ENCODE measurements around the gene VSTM2B.

VSTM2B gene

DNA sequence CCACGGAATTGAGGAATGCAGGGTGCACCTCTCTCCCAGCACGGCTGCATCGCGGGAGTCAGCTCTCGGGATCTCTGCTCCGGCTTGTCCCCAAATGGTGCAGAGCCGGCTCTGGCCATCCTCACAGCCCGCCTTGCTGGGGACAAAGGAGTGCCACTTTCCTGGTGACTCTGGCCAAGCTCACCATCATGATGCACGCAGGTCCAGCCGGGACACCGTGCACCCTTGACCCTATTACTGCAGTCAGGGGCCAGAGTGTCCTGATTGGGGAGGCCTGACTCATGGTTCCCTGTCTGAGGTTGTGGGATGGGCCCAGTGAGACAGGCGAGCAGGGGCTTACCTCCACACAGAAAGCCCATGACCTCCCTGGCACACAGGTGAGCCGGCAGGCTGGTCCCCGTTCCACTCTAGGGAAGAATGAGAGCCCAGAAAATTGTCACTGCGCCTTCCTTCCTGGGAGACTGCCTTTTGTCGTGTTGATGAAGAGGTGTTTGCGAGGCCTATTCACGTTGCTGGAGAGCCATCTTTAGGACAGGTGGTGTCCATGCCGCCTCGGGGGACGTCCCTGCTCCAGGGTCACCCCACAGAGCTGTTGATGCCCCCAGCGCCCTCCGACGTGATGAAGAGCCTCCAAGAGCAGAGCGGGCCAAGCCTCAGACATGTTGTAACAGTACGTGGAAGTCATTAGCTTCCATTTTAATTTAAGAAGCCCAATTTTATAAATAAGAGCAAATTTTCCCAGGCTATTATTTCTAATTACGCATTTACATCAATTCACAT is 18.5 kb upstream of the VSTM2B start:
- no peak overlapping the region for H3K18ac ChIP-seq (ENCODE audit: low read length)
- H3K27me3 ChIP-seq (ENCODE audit: control insufficient read depth in 3 of 3, insufficient read depth in 3 of 3, low read depth in 1 of 3, low read length in 3 of 3) = peaks cover 0 to 3% (median 1%) of the 10 kb centered on the region in 3 experiments
- H3K14ac ChIP-seq (ENCODE audit: low read length) = no peak overlapping the region
- H4K8ac ChIP-seq (ENCODE audit: low read depth, low read length) = no peak overlapping the region
- H3K23ac ChIP-seq (ENCODE audit: low read depth, low read length, poor library complexity) = no peak overlapping the region
- H3K36me3 ChIP-seq (replicated peaks in 1 of 2; ENCODE audit: control insufficient read depth in 2 of 2, insufficient read depth in 2 of 2, low read length in 2 of 2) = no peaks in the 10 kb centered on the region
- H3K9me3 ChIP-seq (replicated peaks in 1 of 2; ENCODE audit: control insufficient read depth in 2 of 2, insufficient read depth in 1 of 2, low read depth in 1 of 2, low read length in 2 of 2) = peaks cover 0 to 1% of the 10 kb centered on the region in 2 donors
- H3K79me1 ChIP-seq (ENCODE audit: low read depth, low read length) = peaks cover 2% of the 10 kb centered on the region
- no peak overlapping the region for H3K4me3 ChIP-seq (ENCODE audit: low read length in 2 of 2)
- no peak overlapping the region for H2AK5ac ChIP-seq (ENCODE audit: low read depth, low read length)
- WGBS, 2 donors (ENCODE audit: extremely low coverage in 2 of 2, insufficient read length in 2 of 2, insufficient replicate concordance in 1 of 2) = no CpG with 5 or more reads among the region's 27 CpGs
- H3K4me1 ChIP-seq (ENCODE audit: control insufficient read depth in 2 of 2, insufficient read depth in 1 of 2, low read depth in 1 of 2, low read length in 2 of 2) = peaks cover 0 to 16% of the 10 kb centered on the region in 2 donors
- no peak overlapping the region for H4K91ac ChIP-seq (ENCODE audit: low read depth, low read length, poor library complexity)
- H3K4ac ChIP-seq (ENCODE audit: low read length) = no peak overlapping the region
- no peak for DNase-seq (ENCODE audit: low spot score)
- H2BK12ac ChIP-seq (ENCODE audit: low read length) = no peak overlapping the region
- H2BK5ac ChIP-seq (ENCODE audit: low read length) = no peak overlapping the region
- no peak overlapping the region for H2BK120ac ChIP-seq (ENCODE audit: low read depth, low read length)
- H2AFZ ChIP-seq (ENCODE audit: low read length) = no peak overlapping the region
- peak overlapping the region; percentile 22 for H2BK15ac ChIP-seq (ENCODE audit: low read length)
- H3K9ac ChIP-seq (ENCODE audit: low read depth, low read length, poor library complexity) = no peak overlapping the region
- no peak overlapping the region for H3K4me2 ChIP-seq (ENCODE audit: insufficient read depth, low read length, poor library complexity, severe bottlenecking)
- no peak overlapping the region for H3K27ac ChIP-seq (replicated peaks; ENCODE audit: low read length)

DNA sequence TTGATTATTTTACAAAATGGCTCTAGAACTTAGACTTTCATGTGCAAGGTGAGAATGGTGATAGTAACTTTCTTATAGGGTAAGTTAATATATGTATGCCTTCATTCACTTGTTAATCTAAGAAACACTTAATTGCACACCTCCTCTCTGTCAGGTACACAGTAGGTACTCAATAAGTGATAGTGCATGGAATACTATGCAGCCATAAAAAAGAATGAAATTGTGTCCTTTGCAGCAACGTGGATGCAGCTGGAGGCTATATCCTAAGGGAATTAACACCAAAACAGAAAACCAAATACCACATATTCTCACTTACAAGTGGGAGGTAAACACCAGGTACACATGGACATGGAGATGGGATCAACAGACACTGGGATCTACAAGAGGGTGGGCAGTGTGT is 17.6 kb upstream of the VSTM2B start:
- Histone ChIP-seq H3K79me1 (ENCODE audit: low read depth, low read length) (peaks cover 2% of the 10 kb centered on the region), H3K4ac (ENCODE audit: low read length) (no peak overlapping the region), H3K4me2 (ENCODE audit: insufficient read depth, low read length, poor library complexity, severe bottlenecking) (no peak overlapping the region), H3K4me3 (ENCODE audit: low read length in 2 of 2) (no peak overlapping the region), H3K4me1 (ENCODE audit: control insufficient read depth in 2 of 2, insufficient read depth in 1 of 2, low read depth in 1 of 2, low read length in 2 of 2) (peaks cover 0 to 14% of the 10 kb centered on the region in 2 donors), H3K18ac (ENCODE audit: low read length) (no peak overlapping the region), H3K23ac (ENCODE audit: low read depth, low read length, poor library complexity) (no peak overlapping the region), H4K91ac (ENCODE audit: low read depth, low read length, poor library complexity) (no peak overlapping the region), H3K9me3 (replicated peaks in 1 of 2; ENCODE audit: control insufficient read depth in 2 of 2, insufficient read depth in 1 of 2, low read depth in 1 of 2, low read length in 2 of 2) (peaks cover 0 to 1% of the 10 kb centered on the region in 2 donors), H3K27me3 (ENCODE audit: control insufficient read depth in 3 of 3, insufficient read depth in 3 of 3, low read depth in 1 of 3, low read length in 3 of 3) (peaks cover 0 to 8% (median 3%) of the 10 kb centered on the region in 3 experiments), H2AK5ac (ENCODE audit: low read depth, low read length) (no peak overlapping the region), H2BK120ac (ENCODE audit: low read depth, low read length) (no peak overlapping the region), H2AFZ (ENCODE audit: low read length) (no peak overlapping the region), H3K9ac (ENCODE audit: low read depth, low read length, poor library complexity) (no peak overlapping the region), H3K27ac (replicated peaks; ENCODE audit: low read length) (no peak overlapping the region), H4K8ac (ENCODE audit: low read depth, low read length) (no peak overlapping the region), H2BK12ac (ENCODE audit: low read length) (no peak overlapping the region), H2BK5ac (ENCODE audit: low read length) (no peak overlapping the region), H2BK15ac (ENCODE audit: low read length) (no peak overlapping the region), H3K14ac (ENCODE audit: low read length) (no peak overlapping the region), H3K36me3 (replicated peaks in 1 of 2; ENCODE audit: control insufficient read depth in 2 of 2, insufficient read depth in 2 of 2, low read length in 2 of 2) (no peaks in the 10 kb centered on the region)
- DNase-seq (ENCODE audit: low spot score) = no peak
- WGBS, 2 donors (ENCODE audit: extremely low coverage in 2 of 2, insufficient read length in 2 of 2, insufficient replicate concordance in 1 of 2) = no CpG with 5 or more reads among the region's 1 CpG

DNA sequence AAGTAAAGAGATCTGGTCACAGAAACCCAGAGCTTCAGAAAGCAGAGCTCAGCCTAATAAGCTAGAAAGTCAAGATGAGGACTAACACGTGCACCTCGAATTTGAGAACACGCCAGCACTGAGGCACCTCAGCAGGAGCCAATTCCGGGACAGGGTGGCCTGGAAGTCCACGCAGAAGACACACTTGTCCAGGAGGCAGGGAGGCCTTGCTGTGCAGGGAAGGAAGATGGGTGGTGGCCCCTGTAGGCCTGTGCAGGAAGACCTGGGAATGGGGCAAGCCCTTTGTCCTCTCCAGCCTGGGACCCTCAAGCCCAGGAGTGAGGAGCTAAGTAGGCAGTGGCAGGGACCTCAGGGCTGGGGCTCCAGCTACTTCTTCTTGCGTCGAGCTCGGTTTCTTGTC is 16.3 kb upstream of the VSTM2B start:
- Histone ChIP-seq H2BK5ac (ENCODE audit: low read length) (no peak overlapping the region), H3K4me2 (ENCODE audit: insufficient read depth, low read length, poor library complexity, severe bottlenecking) (no peak overlapping the region), H3K23ac (ENCODE audit: low read depth, low read length, poor library complexity) (no peak overlapping the region), H3K9me3 (replicated peaks in 1 of 2; ENCODE audit: control insufficient read depth in 2 of 2, insufficient read depth in 1 of 2, low read depth in 1 of 2, low read length in 2 of 2) (no peaks in the 10 kb centered on the region), H2BK12ac (ENCODE audit: low read length) (peak overlapping the region; percentile 24), H3K4me1 (ENCODE audit: control insufficient read depth in 2 of 2, insufficient read depth in 1 of 2, low read depth in 1 of 2, low read length in 2 of 2) (peaks cover 0 to 12% of the 10 kb centered on the region in 2 donors), H3K79me1 (ENCODE audit: low read depth, low read length) (no peaks in the 10 kb centered on the region), H2BK15ac (ENCODE audit: low read length) (peak overlapping the region; percentile 72), H3K9ac (ENCODE audit: low read depth, low read length, poor library complexity) (peak overlapping the region; percentile 30), H3K18ac (ENCODE audit: low read length) (peak overlapping the region; percentile 20), H3K27ac (replicated peaks; ENCODE audit: low read length) (no peak overlapping the region), H3K14ac (ENCODE audit: low read length) (peak overlapping the region; percentile 42), H3K27me3 (ENCODE audit: control insufficient read depth in 3 of 3, insufficient read depth in 3 of 3, low read depth in 1 of 3, low read length in 3 of 3) (peaks cover 0 to 10% (median 3%) of the 10 kb centered on the region in 3 experiments), H4K91ac (ENCODE audit: low read depth, low read length, poor library complexity) (no peak overlapping the region), H3K4me3 (ENCODE audit: low read length in 2 of 2) (no peak overlapping the region), H3K36me3 (replicated peaks in 1 of 2; ENCODE audit: control insufficient read depth in 2 of 2, insufficient read depth in 2 of 2, low read length in 2 of 2) (no peaks in the 10 kb centered on the region), H2AFZ (ENCODE audit: low read length) (no peak overlapping the region), H4K8ac (ENCODE audit: low read depth, low read length) (no peak overlapping the region), H2AK5ac (ENCODE audit: low read depth, low read length) (peak overlapping the region; percentile 34), H3K4ac (ENCODE audit: low read length) (no peak overlapping the region), H2BK120ac (ENCODE audit: low read depth, low read length) (no peak overlapping the region)
- no CpG with 5 or more reads among the region's 8 CpGs for WGBS, 2 donors (ENCODE audit: extremely low coverage in 2 of 2, insufficient read length in 2 of 2, insufficient replicate concordance in 1 of 2)
- DNase-seq (ENCODE audit: low spot score) = no peak

DNA sequence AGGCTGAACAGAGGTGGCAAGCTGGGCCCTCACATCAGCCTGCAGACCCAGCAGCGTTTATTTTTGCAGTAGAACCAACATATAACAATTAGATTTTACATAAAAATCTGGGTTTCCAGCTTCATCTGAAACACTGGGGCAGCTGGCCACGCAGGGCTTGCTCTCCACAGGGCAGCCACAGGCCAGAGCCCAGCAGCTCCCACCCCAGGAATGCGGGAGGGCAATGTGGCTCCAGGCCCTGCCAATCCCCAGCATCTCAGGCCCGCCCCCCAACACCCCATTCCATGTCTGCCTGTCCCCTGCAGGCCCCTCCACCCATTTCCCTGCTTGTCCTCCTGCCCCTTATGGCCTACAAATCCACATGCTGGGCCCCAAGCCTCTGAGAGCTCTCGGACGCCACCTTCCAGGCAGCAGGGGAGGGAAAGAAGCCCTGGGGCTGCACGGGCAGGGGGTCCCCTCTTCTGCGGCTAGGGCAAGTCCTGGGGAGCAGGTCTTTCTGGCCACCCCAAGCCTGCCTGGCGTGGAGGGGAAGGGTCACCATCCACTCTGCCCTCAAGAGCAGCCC is 15.0 kb upstream of the VSTM2B start:
- peak overlapping the region; percentile 50 for H3K9ac ChIP-seq (ENCODE audit: low read depth, low read length, poor library complexity)

More for the DNA sequence above, 15.0 kb upstream of the VSTM2B start:
- no peak overlapping the region for H3K27ac ChIP-seq (replicated peaks; ENCODE audit: low read length)
- H3K14ac ChIP-seq (ENCODE audit: low read length) = no peak overlapping the region
- H3K27me3 ChIP-seq (ENCODE audit: control insufficient read depth in 3 of 3, insufficient read depth in 3 of 3, low read depth in 1 of 3, low read length in 3 of 3) = peaks cover 0 to 14% (median 3%) of the 10 kb centered on the region in 3 experiments
- no peaks in the 10 kb centered on the region for H3K9me3 ChIP-seq (replicated peaks in 1 of 2; ENCODE audit: control insufficient read depth in 2 of 2, insufficient read depth in 1 of 2, low read depth in 1 of 2, low read length in 2 of 2)
- H3K23ac ChIP-seq (ENCODE audit: low read depth, low read length, poor library complexity) = no peak overlapping the region
- no CpG with 5 or more reads among the region's 9 CpGs for WGBS, 2 donors (ENCODE audit: extremely low coverage in 2 of 2, insufficient read length in 2 of 2, insufficient replicate concordance in 1 of 2)
- H3K79me1 ChIP-seq (ENCODE audit: low read depth, low read length) = peaks cover 2% of the 10 kb centered on the region
- no peak overlapping the region for H2BK12ac ChIP-seq (ENCODE audit: low read length)
- no peak overlapping the region for H2BK120ac ChIP-seq (ENCODE audit: low read depth, low read length)
- no peak overlapping the region for H4K8ac ChIP-seq (ENCODE audit: low read depth, low read length)
- H3K4me2 ChIP-seq (ENCODE audit: insufficient read depth, low read length, poor library complexity, severe bottlenecking) = no peak overlapping the region
- peak overlapping the region; percentile 38 for H3K18ac ChIP-seq (ENCODE audit: low read length)
- no peak overlapping the region for H3K4me3 ChIP-seq (ENCODE audit: low read length in 2 of 2)
- no peak for DNase-seq (ENCODE audit: low spot score)
- H2AK5ac ChIP-seq (ENCODE audit: low read depth, low read length) = peak overlapping the region; percentile 25
- peaks cover 0 to 4% of the 10 kb centered on the region in 2 donors for H3K4me1 ChIP-seq (ENCODE audit: control insufficient read depth in 2 of 2, insufficient read depth in 1 of 2, low read depth in 1 of 2, low read length in 2 of 2)
- no peak overlapping the region for H4K91ac ChIP-seq (ENCODE audit: low read depth, low read length, poor library complexity)
- peak overlapping the region; percentile 14 for H2BK15ac ChIP-seq (ENCODE audit: low read length)
- no peak overlapping the region for H2AFZ ChIP-seq (ENCODE audit: low read length)
- no peak overlapping the region for H2BK5ac ChIP-seq (ENCODE audit: low read length)
- no peaks in the 10 kb centered on the region for H3K36me3 ChIP-seq (replicated peaks in 1 of 2; ENCODE audit: control insufficient read depth in 2 of 2, insufficient read depth in 2 of 2, low read length in 2 of 2)
- no peak overlapping the region for H3K4ac ChIP-seq (ENCODE audit: low read length)

Measured in neuronal stem cell (in vitro differentiated cells).